IMR-90 (cell line): Measurements from ENCODE around the gene PDZD8. TPM values are rescaled to one million over a fixed set of nuclear protein-coding genes. Genes with fewer than 3 reads are reported as not detected.

ENCODE experiments used
- ATAC-seq: fragments of 200-7000 bp; cut with Tn5 transposase; 2 replicates; pipeline ENCODE4 v1.9.1; 2020; ENCODE audit warnings: low read depth, mild to moderate bottlenecking, moderate library complexity
- BruUV-seq: library from RNA; stranded (reverse); fragments of 400-500 nt; replicated peaks from 2 replicates; lab custom pipeline; 2021; lab: Mats Ljungman, UMichigan
- CTCF ChIA-PET: fragments of 300-600 bp; formaldehyde crosslinking; extraction: SDS; loops from one replicate; lab custom pipeline; 2021; ENCODE audit warnings: antibody characterized with exemption; lab: Yijun Ruan, JAX
- POLR2A ChIA-PET: fragments of 300-600 bp; sonication (Branson Sonifier 250); formaldehyde crosslinking; loops from one replicate; lab custom pipeline; 2022; ENCODE audit warnings: antibody characterized with exemption; ENCODE audit not compliant: unreplicated experiment; lab: Charles Lee
- DNase-seq: peaks from one replicate; pipeline ENCODE4 v3.0.0; 2013
- H2AFZ ChIP-seq: replicated peaks from 2 replicates; pipeline ENCODE3; 2013; ENCODE audit warnings: low read length, mild to moderate bottlenecking; ENCODE audit not compliant: poor library complexity
- H2AK5ac ChIP-seq: 2 replicates; pipeline ENCODE4 v1.6.1; 2013; ENCODE audit warnings: low read depth, low read length, inconsistent platforms
- H2AK9ac ChIP-seq: replicated peaks from 2 replicates; pipeline ENCODE3; 2013; ENCODE audit warnings: mild to moderate bottlenecking, low read depth, low read length, moderate library complexity; ENCODE audit not compliant: poor library complexity
- H2BK120ac ChIP-seq: 2 replicates; pipeline ENCODE4 v1.6.1; 2013; ENCODE audit warnings: low read depth, low read length, inconsistent platforms
- H2BK15ac ChIP-seq: 3 replicates; pipeline ENCODE4 v1.6.1; 2013; ENCODE audit warnings: low read depth, low read length, inconsistent platforms
- H2BK20ac ChIP-seq: 2 replicates; pipeline ENCODE4 v1.6.1; 2013; ENCODE audit warnings: low read depth, mild to moderate bottlenecking, inconsistent platforms, low read length, moderate library complexity
- H2BK5ac ChIP-seq: 2 replicates; pipeline ENCODE4 v1.6.1; 2013; ENCODE audit warnings: mild to moderate bottlenecking, low read depth, low read length, inconsistent platforms; ENCODE audit not compliant: poor library complexity, severe bottlenecking
- H3K14ac ChIP-seq: replicated peaks from 2 replicates; pipeline ENCODE4 v1.6.1; 2013; ENCODE audit warnings: low read depth, low read length, inconsistent platforms
- H3K18ac ChIP-seq: 2 replicates; pipeline ENCODE4 v1.6.1; 2013; ENCODE audit warnings: low read depth, low read length, control low read depth
- H3K23ac ChIP-seq: 2 replicates; pipeline ENCODE4 v1.6.1; 2013; ENCODE audit warnings: low read depth, low read length, inconsistent platforms
- H3K27ac ChIP-seq: 2 replicates; pipeline ENCODE4 v1.5.1; 2013; ENCODE audit warnings: mild to moderate bottlenecking, control low read depth, low read length; ENCODE audit not compliant: insufficient read depth
- H3K27me3 ChIP-seq: 2 replicates; pipeline ENCODE4 v1.6.1; 2013; ENCODE audit warnings: low read length; ENCODE audit not compliant: control insufficient read depth, insufficient read depth
- H3K36me3 ChIP-seq: 2 replicates; pipeline ENCODE4 v1.6.1; 2013; ENCODE audit warnings: low read length, mixed read lengths; ENCODE audit not compliant: control insufficient read depth, insufficient read depth
- H3K4ac ChIP-seq: 2 replicates; pipeline ENCODE4 v1.6.1; 2013; ENCODE audit warnings: low read depth, low read length, inconsistent platforms
- H3K4me1 ChIP-seq: 2 replicates; pipeline ENCODE4 v1.6.1; 2013; ENCODE audit warnings: low read length, mixed read lengths; ENCODE audit not compliant: control insufficient read depth, insufficient read depth
- H3K4me2 ChIP-seq: 2 replicates; pipeline ENCODE4 v1.6.1; 2013; ENCODE audit warnings: low read depth, mild to moderate bottlenecking, control low read depth, low read length, moderate library complexity
- H3K4me3 ChIP-seq: 2 replicates; pipeline ENCODE4 v1.5.1; 2013; ENCODE audit warnings: low read depth, mild to moderate bottlenecking, control low read depth, low read length, moderate library complexity; ENCODE audit not compliant: insufficient read depth
- H3K56ac ChIP-seq: 2 replicates; pipeline ENCODE4 v1.6.1; 2013; ENCODE audit warnings: low read length, inconsistent platforms; ENCODE audit not compliant: insufficient read depth; ENCODE audit errors: extremely low read depth
- H3K79me1 ChIP-seq, 2 experiments: 2 replicates each; pipeline ENCODE4 v1.6.1; 2013; ENCODE audit warnings: low read length in 2 of 2, inconsistent platforms in 1 of 2, low read depth in 1 of 2
- H3K9ac ChIP-seq: 2 replicates; pipeline ENCODE4 v1.6.1; 2013; ENCODE audit warnings: low read depth, low read length, control low read depth
- H3K9me1 ChIP-seq: 2 replicates; pipeline ENCODE4 v1.6.1; 2013; ENCODE audit warnings: low read length, inconsistent platforms; ENCODE audit not compliant: insufficient read depth
- H3K9me3 ChIP-seq: 2 replicates; pipeline ENCODE4 v1.6.1; 2013; ENCODE audit warnings: low read length; ENCODE audit not compliant: control insufficient read depth, insufficient read depth
- H4K20me1 ChIP-seq: 2 replicates; pipeline ENCODE4 v1.6.1; 2013; ENCODE audit warnings: low read length, inconsistent platforms; ENCODE audit not compliant: insufficient read depth
- H4K5ac ChIP-seq: 2 replicates; pipeline ENCODE4 v1.6.1; 2013; ENCODE audit warnings: mild to moderate bottlenecking, low read depth, low read length, control low read depth
- H4K8ac ChIP-seq, 2 experiments: 2 replicates each; pipeline ENCODE4 v1.6.1; 2013; ENCODE audit warnings: low read depth in 2 of 2, low read length in 2 of 2, control low read depth in 1 of 2, inconsistent platforms in 1 of 2
- H4K91ac ChIP-seq: 2 replicates; pipeline ENCODE4 v1.6.1; 2013; ENCODE audit warnings: low read depth, low read length, inconsistent platforms; ENCODE audit not compliant: insufficient read depth
- CEBPB ChIP-seq: IDR thresholded peaks from 2 replicates; pipeline ENCODE4 v1.6.1; 2012; ENCODE audit warnings: low read depth, low read length, improper control_type of control experiment
- CHD1 ChIP-seq: IDR thresholded peaks from 2 replicates; pipeline ENCODE4 v1.6.1; 2012; ENCODE audit warnings: low read depth, low read length, improper control_type of control experiment
- WGBS, 2 experiments: methylation state at CpG; one replicate each; pipeline versions ENCODE4 v1.1.5 to v1.1.7; 2013; ENCODE audit warnings: missing lambda C conversion rate in 2 of 2; ENCODE audit not compliant: insufficient read length in 1 of 2; ENCODE audit errors: extremely low coverage in 2 of 2; 5-methylcytosine and 5-hydroxymethylcytosine counted together
- dilution Hi-C: fragments of 300-500 bp; cut with HindIII; formaldehyde crosslinking; loops from one replicate; pipeline ENCODE4 v1.14.3; 2018; ENCODE audit warnings: low sequenced_read_pairs; ENCODE audit not compliant: unreplicated experiment
- in situ Hi-C: fragments of 300-500 bp; cut with MboI; formaldehyde crosslinking; loops from 3 replicates; pipeline ENCODE4 v1.14.3; 2019; ENCODE audit warnings: low sequenced_read_pairs, inconsistent platforms, mixed read lengths
- intact Hi-C: fragments of 100-400 bp; cut with micrococcal nuclease; formaldehyde crosslinking; loops from 2 replicates; pipeline ENCODE4 v1.10.0; 2022
- polyA plus RNA-seq, 3 experiments: library from polyadenylated mRNA; depleted of rRNA; stranded (reverse); fragments of >200 nt; gene quantifications; 2 replicates each; pipeline ENCODE4 v1.2.3, GENCODE V29; 2012; ENCODE audit warnings: low replicate concordance in 1 of 3
- total RNA-seq: library from RNA; depleted of rRNA; stranded (reverse); fragments of >200 nt; gene quantifications from 2 replicates; pipeline ENCODE4 v1.2.3, GENCODE V29; 2012

Gene PDZD8
- total and polyA plus RNA-seq, 2 of the 4 experiments (the other 2 are of a cell fraction): 11.3 to 20.4 TPM

DNA sequence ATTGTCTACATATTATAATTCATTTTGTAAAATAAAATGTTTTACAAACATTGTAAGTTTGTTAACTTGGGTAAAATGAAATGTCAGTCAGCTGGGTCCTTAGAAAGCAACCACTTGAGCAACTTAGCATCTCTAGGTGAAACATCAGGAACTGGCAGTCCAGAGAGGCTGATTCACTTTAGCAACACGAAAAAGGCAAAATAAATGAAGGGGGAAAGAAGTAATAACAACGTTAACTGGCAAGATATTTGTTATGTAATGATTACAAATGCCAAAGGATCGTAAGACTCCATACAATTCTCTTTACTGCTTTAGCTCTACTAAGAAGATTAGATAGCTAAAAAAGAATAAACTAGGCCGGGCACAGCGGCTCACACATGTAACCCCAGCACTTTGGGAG lies 5.0 kb downstream of the PDZD8 start:
- no TSS peak for BruUV-seq
- POLR2A ChIA-PET: no interaction called here
- in situ Hi-C loops: no loop called here
- H3K4ac ChIP-seq: no peak overlapping the region
- no peak overlapping the region for H3K27ac ChIP-seq
- no peaks in the 10 kb centered on the region for H3K36me3 ChIP-seq
- no peaks in the 10 kb centered on the region for H3K27me3 ChIP-seq
- H3K9me1 ChIP-seq: peaks cover 5% of the 10 kb centered on the region; the same call in 1 of the 2 replicates
- H3K14ac ChIP-seq: no peak overlapping the region
- ATAC-seq (no peak), DNase-seq (peak; percentile 66)
- intact Hi-C loops: no loop called here
- no peak overlapping the region for H3K9ac ChIP-seq
- peaks cover 0 to 58% of the 10 kb centered on the region in 2 experiments; a peak in 3 of 4 replicates for H3K79me1 ChIP-seq
- no peaks in the 10 kb centered on the region for H3K4me1 ChIP-seq
- no peaks in the 10 kb centered on the region for H3K9me3 ChIP-seq
- H4K5ac ChIP-seq: no peak overlapping the region
- no peak overlapping the region for H2BK5ac ChIP-seq
- H2BK20ac ChIP-seq: no peak overlapping the region
- no peak overlapping the region for H2BK120ac ChIP-seq
- no peak overlapping the region for H3K4me3 ChIP-seq
- no peak overlapping the region for H4K8ac ChIP-seq
- no peak overlapping the region for H2AFZ ChIP-seq
- no peak overlapping the region for H3K56ac ChIP-seq
- H2BK15ac ChIP-seq: no peak overlapping the region
- no peak overlapping the region for H2AK5ac ChIP-seq
- CTCF ChIA-PET: interaction anchor here (1.1 to 1.3 kb wide), 2 partner anchors 10 to 154 kb away, joined by 3 to 4 read pairs; no protein-coding TSS in a partner anchor
- H3K4me2 ChIP-seq: no peak overlapping the region
- H4K20me1 ChIP-seq: peaks cover 70% of the 10 kb centered on the region
- WGBS, 2 experiments: 100% methylated on average over 2 of the region's 5 CpGs; no CpG with 5 or more reads in 1 of the 2 experiments
- dilution Hi-C loops: no loop called here
- no peak overlapping the region for H2AK9ac ChIP-seq
- TF ChIP-seq CEBPB (peak; percentile 58), CHD1 (no peak)
- no peak overlapping the region for H3K18ac ChIP-seq
- H4K91ac ChIP-seq: no peak overlapping the region
- no peak overlapping the region for H3K23ac ChIP-seq
